Ovary (tissue), 3 donors: ENCODE measurements around the gene HCN4.

Experiments
- CTCF ChIP-seq, 3 donors: fragments of 450-650 bp in 2 of 3; fragments of 200-600 bp in 1 of 3; IDR thresholded peaks; one replicate each; pipeline versions ENCODE4 v1.5.1 to v1.8.0; 2016 to 2022; ENCODE audit warnings: antibody characterized with exemption in 3 of 3, mild to moderate bottlenecking in 1 of 3
- EP300 ChIP-seq: sonication (generic); formaldehyde crosslinking; IDR thresholded peaks from one replicate; pipeline ENCODE4 v1.6.1; 2017; ENCODE audit warnings: antibody characterized with exemption
- POLR2A ChIP-seq: fragments of 450-650 bp; IDR thresholded peaks from one replicate; pipeline ENCODE4 v1.6.1; 2017; ENCODE audit warnings: antibody characterized with exemption, mild to moderate bottlenecking, moderate library complexity
- donor health status: DM: no; HTN: no; CAD: no.

- no peak for TF ChIP-seq CTCF (IDR thresholded peaks at IDR 0.05)
- no peak for TF ChIP-seq EP300
- TF ChIP-seq POLR2A = no peak
Measured at GRCh38 chr15:73385205-73385604, 16.4 kb upstream of the HCN4 start.
